HL-60 (cell line): ENCODE results near the gene TRIM14.
"Not testable (repeated sequence)": the region's sequence is repeated elsewhere in the genome, so short reads cannot be mapped to it uniquely, and the experiment has no call there.

ENCODE experiments used
- DNase-seq, 2 experiments: peaks; one replicate each; pipeline ENCODE4 v3.0.0-alpha.2; 2010 to 2020; ENCODE audit warnings: low read depth in 1 of 2, low spot score in 1 of 2
- H3K27ac ChIP-seq: fragments of 250-450 bp; sonication (Bioruptor Pico); replicated peaks from 2 replicates; pipeline ENCODE4 v1.5.1; 2020; ENCODE audit warnings: mild to moderate bottlenecking, moderate library complexity
- H3K27me3 ChIP-seq: fragments of 250-450 bp; sonication (Bioruptor Pico); 2 replicates; pipeline ENCODE4 v1.5.1; 2021; ENCODE audit warnings: mild to moderate bottlenecking, moderate library complexity; ENCODE audit not compliant: insufficient read depth, poor library complexity, severe bottlenecking
- H3K4me3 ChIP-seq: replicated peaks from 2 replicates; pipeline ENCODE4 v1.5.1; 2011; ENCODE audit warnings: mild to moderate bottlenecking, control low read depth, low read length; ENCODE audit not compliant: insufficient read depth
- GABPA ChIP-seq: IDR thresholded peaks from 2 replicates; pipeline ENCODE4 v1.6.1; 2012; ENCODE audit warnings: low read depth
- POLR2AphosphoS5 ChIP-seq: IDR thresholded peaks from 2 replicates; pipeline ENCODE4 v1.6.1; 2012; ENCODE audit warnings: low read depth
- SPI1 ChIP-seq: IDR thresholded peaks from 2 replicates; pipeline ENCODE4 v1.6.1; 2012; ENCODE audit warnings: low read depth, mild to moderate bottlenecking, borderline replicate concordance
- TF ChIP-seq, protein P1 (sequence below): IDR thresholded peaks from 2 replicates; pipeline ENCODE4 v1.6.1; 2012; ENCODE audit warnings: low read depth; ENCODE audit not compliant: insufficient replicate concordance
- TF ChIP-seq, protein P2 (sequence below): IDR thresholded peaks from one replicate; pipeline ENCODE4 v1.5.1; 2011; ENCODE audit warnings: low read length, control low read depth, inconsistent platforms; ENCODE audit not compliant: insufficient read depth

The TRIM14 gene

DNA sequence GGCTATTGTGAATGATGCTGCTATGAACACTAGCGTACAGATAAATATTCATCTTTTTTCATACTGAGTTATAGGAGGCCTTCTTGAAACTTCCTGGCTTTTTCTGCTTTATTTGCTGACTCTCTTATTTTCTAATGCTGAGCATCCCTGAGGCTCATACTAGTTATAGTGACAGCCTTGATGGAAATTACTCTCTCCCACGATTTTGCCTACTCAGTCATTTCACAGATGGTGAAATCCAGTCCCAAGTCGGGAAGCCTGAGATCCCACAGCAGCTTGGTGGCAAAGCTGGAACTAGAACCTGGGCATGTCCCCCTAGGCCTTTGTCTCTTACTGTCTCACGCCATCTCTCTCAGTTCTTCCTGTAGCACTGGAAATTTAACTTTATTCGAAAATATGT is 40.1 kb downstream of the TRIM14 start:
- no peaks in the 10 kb centered on the region for H3K27me3 ChIP-seq
- DNase-seq = no peak
- no peak overlapping the region for H3K27ac ChIP-seq
- TF ChIP-seq POLR2AphosphoS5 = no peak
- TF ChIP-seq, protein P1, sequence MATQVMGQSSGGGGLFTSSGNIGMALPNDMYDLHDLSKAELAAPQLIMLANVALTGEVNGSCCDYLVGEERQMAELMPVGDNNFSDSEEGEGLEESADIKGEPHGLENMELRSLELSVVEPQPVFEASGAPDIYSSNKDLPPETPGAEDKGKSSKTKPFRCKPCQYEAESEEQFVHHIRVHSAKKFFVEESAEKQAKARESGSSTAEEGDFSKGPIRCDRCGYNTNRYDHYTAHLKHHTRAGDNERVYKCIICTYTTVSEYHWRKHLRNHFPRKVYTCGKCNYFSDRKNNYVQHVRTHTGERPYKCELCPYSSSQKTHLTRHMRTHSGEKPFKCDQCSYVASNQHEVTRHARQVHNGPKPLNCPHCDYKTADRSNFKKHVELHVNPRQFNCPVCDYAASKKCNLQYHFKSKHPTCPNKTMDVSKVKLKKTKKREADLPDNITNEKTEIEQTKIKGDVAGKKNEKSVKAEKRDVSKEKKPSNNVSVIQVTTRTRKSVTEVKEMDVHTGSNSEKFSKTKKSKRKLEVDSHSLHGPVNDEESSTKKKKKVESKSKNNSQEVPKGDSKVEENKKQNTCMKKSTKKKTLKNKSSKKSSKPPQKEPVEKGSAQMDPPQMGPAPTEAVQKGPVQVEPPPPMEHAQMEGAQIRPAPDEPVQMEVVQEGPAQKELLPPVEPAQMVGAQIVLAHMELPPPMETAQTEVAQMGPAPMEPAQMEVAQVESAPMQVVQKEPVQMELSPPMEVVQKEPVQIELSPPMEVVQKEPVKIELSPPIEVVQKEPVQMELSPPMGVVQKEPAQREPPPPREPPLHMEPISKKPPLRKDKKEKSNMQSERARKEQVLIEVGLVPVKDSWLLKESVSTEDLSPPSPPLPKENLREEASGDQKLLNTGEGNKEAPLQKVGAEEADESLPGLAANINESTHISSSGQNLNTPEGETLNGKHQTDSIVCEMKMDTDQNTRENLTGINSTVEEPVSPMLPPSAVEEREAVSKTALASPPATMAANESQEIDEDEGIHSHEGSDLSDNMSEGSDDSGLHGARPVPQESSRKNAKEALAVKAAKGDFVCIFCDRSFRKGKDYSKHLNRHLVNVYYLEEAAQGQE = no peak
- TF ChIP-seq, protein P2, sequence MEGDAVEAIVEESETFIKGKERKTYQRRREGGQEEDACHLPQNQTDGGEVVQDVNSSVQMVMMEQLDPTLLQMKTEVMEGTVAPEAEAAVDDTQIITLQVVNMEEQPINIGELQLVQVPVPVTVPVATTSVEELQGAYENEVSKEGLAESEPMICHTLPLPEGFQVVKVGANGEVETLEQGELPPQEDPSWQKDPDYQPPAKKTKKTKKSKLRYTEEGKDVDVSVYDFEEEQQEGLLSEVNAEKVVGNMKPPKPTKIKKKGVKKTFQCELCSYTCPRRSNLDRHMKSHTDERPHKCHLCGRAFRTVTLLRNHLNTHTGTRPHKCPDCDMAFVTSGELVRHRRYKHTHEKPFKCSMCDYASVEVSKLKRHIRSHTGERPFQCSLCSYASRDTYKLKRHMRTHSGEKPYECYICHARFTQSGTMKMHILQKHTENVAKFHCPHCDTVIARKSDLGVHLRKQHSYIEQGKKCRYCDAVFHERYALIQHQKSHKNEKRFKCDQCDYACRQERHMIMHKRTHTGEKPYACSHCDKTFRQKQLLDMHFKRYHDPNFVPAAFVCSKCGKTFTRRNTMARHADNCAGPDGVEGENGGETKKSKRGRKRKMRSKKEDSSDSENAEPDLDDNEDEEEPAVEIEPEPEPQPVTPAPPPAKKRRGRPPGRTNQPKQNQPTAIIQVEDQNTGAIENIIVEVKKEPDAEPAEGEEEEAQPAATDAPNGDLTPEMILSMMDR = no peak
- TF ChIP-seq GABPA = no peak
- TF ChIP-seq SPI1 = no peak
- H3K4me3 ChIP-seq = no peak overlapping the region

DNA sequence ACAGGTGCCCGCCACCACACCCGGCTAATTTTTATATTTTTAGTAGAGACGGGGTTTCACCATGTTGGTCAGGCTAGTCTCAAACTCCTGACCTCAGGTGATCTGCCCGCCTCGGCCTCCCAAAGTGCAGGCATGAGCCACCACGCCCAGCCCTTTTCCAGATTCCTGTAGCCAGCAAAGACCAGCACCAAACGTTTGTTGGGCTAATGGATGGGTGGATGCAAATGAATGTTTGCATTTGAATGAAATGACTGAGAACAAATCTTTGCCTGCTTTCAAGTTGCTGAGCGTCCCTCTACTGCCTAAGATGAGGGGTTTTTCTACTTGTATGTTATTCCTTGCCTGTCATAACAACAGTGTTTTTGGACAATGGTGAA is 42.5 kb downstream of the TRIM14 start:
- H3K27me3 ChIP-seq, H3K4me3 ChIP-seq, H3K27ac ChIP-seq, DNase-seq: not testable (repeated sequence)

GRCh38 chr9:98075332-98075805 is 43.7 kb downstream of the TRIM14 start:
- Histone ChIP-seq H3K27ac (no peak overlapping the region), H3K4me3 (no peak overlapping the region), H3K27me3 (no peaks in the 10 kb centered on the region)
- DNase-seq = peak in 1 of 2 experiments; percentile 54
- TF ChIP-seq POLR2AphosphoS5 (no peak), SPI1 (no peak), GABPA (no peak)
- TF ChIP-seq, protein P2 = no peak
- TF ChIP-seq, protein P1 = no peak

DNA sequence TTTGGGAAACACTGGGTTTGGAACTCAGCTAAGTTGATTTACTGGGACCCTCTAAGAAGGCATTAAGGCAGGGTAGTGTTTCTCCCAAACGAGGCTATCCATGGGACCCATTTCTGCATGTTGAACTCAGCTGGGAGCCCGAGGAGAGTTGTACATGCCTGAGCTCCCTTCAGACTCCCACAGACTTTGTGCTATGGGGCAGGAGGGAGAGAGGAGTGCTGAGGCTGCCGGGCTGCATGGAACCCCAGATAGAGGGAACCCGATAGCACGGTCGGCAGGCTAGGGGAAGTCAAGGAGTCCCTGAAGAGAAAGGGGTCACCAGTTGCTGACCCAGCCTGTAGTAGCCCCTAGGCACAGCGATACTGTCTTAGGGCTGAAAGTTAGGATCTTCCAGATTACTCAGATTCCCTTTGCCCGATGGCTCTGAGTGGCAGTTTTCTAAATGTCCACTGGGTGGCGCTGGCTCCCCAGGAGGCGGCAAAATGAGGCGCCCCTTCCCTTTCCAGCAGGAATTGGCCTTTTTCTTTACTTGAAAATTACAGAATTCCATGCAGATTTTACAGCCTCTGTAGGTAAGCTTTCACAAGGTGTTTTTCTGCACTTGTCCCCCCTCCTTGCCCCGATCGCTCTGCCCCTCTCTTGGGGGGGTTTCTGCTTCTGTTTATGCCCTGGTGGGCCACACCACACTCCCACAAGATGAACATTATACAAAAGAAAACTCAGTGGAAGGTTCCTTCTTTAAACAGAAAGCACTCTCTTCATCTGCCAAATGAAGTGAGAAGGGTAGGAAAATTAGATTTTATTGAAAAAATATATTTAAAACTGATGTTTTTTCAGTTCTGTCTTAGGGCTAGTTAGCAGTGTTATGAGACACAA is 44.7 kb downstream of the TRIM14 start:
- no peak overlapping the region for H3K4me3 ChIP-seq
- H3K27me3 ChIP-seq = no peaks in the 10 kb centered on the region
- TF ChIP-seq, protein P2 = peak; percentile 88
- no peak for TF ChIP-seq GABPA
- DNase-seq = peak in 1 of 2 experiments; percentile 56
- no peak overlapping the region for H3K27ac ChIP-seq
